GM19467 (cell line): ENCODE measurements around the gene ROR2.
"Not testable (repeated sequence)": the region's sequence is repeated elsewhere in the genome, so short reads cannot be mapped to it uniquely, and the experiment has no call there.

Experiments
- ATAC-seq: cut with Tn5 transposase; IDR thresholded peaks from one replicate; pipeline ENCODE4 v1.9.1; 2021; ENCODE audit warnings: mild to moderate bottlenecking, moderate library complexity; ENCODE audit not compliant: unreplicated experiment

The ROR2 gene

GRCh38 chr9:91803151-91803940 is 146.7 kb downstream of the ROR2 start:
- no peak for ATAC-seq

DNA sequence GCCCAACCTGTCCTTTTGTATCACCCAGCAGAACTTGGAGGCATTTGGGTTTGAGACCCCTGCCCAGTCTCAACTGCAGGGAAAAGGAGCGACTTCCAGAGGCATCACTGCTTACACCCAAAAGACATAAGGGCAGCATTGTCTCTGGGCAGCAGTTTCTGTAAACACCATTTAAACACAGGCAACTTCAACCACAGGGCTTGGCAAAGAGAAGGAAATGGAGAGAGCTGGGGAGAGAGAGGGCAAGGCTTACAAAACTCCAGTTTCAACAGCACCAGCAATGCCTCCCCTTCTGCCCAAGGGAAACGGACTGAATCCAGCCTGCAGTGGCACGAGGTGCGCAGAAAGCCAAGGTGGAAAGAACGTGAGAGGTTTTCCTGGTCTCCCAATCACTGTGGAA is 147.6 kb downstream of the ROR2 start:
- no peak for ATAC-seq

- ATAC-seq, result no peak
These were observed 149.5 kb downstream of the ROR2 start for GRCh38 chr9:91800473-91801030.

- no peak for ATAC-seq
These were observed 150.8 kb downstream of the ROR2 start for GRCh38 chr9:91799113-91799744.

DNA sequence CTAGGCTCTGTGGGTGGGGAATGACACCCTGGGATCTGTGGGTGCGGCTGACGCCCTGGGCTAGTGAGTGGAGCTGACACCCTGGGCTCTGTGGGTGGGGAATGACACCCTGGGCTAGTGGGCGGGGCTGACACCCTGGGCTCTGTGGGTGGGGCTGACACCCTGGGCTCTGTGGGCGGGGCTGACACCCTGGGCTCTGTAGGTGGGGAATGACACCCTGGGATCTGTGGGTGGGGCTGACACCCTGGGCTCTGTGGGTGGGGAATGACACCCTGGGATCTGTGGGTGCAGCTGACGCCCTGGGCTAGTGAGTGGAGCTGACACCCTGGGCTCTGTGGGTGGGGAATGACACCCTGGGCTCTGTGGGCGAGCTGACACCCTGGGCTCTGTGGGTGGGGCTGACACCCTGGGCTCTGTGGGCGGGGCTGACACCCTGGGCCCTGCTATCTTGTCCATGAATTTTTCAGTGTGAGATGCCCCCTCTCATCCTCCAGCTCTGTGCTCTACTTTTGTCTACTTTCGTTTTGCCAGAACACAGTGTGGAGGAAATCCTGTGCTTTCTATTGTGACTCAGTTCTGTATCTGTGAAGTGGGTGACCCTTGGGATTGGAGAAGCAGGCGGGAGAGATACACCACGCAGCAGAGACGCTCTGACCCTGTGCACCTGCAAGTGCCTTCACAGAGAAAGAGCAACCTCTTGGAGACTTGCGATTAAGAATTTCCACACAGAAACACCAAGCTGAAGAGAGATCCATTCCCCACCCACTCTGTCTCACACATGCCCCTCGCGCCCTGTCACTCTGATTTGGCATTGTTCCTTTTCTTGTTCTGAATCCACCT is 151.5 kb downstream of the ROR2 start:
- not testable (repeated sequence) for ATAC-seq

DNA sequence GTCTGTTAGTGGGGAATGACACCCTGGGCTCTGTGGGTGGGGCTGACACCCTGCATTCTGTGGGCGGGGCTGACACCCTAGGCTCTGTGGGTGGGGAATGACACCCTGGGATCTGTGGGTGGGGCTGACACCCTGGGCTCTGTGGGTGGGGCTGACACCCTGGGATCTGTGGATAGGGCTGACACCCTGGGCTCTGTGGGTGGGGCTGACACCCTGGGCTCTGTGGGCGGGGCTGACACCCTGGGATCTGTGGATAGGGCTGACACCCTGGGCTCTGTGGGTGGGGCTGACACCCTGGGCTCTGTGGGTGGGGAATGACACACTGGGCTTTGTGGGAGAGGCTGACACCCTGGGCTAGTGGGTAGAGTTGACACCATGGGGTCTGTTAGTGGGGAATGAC is 152.5 kb downstream of the ROR2 start:
- not testable (repeated sequence) for ATAC-seq

DNA sequence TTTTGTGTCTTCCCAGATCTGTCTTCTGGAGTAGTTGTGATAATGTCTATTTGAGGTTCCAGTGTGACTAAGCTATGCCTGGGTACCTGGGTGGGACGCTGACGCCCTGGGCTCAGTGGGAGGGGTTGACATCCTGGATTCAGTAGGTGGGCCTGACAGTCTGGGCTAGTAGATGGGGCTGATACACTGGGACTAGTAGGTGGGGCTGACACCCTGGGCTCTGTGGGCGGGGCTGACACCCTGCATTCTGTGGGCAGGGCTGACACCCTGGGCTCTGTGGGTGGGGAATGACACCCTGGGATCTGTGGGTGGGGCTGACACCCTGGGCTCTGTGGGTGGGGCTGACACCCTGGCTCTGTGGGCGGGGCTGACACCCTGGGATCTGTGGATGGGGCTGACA is 153.5 kb downstream of the ROR2 start:
- not testable (repeated sequence) for ATAC-seq

GRCh38 chr9:91795598-91796241 is 154.3 kb downstream of the ROR2 start:
- no peak for ATAC-seq

DNA sequence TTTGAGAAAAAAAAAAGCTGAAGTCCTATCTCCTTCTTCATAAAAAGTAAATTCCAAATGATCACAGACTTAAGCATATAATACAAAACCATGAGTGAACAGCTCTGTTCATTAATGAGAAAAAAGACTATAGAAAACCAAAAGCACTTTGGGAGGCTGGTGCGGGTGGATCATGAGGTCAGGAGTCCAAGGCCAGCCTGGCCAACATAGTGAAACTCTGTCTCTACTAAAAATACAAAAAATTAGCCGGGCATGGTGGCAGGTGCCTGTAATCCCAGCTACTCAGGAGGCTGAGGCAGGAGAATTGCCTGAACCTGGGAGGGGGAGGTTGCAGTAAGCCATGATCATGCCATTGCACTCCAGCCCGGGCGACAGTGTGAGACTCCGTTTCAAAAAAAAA is 156.7 kb downstream of the ROR2 start:
- not testable (repeated sequence) for ATAC-seq

DNA sequence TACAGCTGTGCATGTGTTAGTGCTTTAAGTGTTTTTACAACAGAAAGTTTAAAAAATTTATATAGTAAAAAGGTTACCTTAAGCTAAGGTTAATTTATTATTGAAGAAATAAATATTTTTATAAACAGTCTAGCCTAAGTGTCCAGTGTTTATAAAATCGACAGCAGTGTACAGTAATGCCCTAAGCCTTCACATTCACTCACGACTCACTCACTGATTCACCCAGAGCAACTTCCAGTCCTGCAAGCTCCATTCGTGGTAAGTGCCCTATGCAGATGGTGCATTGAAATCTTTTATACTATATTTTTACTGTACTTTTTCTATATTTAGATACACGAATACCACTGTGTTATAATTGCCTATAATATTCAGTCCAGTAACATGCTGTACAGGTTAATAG is 159.1 kb downstream of the ROR2 start:
- no peak for ATAC-seq

DNA sequence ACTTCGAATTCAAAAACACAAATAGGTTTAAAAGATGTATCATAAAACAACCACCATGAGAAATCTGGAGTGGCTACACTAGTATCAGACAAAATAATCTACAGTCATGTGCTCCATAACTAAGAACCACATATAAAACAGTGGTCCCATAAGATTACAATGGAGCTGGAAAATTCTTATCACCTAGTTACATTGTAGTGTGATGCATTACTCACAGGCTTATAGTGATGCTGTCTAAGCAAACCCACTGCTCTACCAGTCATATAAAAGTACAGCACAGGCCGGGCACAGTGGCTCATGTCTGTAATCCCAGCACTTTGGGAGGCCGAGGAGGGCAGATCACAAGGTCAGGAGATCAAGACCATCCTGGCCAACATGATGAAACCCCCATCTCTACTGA is 160.1 kb downstream of the ROR2 start:
- ATAC-seq, result no peak

DNA sequence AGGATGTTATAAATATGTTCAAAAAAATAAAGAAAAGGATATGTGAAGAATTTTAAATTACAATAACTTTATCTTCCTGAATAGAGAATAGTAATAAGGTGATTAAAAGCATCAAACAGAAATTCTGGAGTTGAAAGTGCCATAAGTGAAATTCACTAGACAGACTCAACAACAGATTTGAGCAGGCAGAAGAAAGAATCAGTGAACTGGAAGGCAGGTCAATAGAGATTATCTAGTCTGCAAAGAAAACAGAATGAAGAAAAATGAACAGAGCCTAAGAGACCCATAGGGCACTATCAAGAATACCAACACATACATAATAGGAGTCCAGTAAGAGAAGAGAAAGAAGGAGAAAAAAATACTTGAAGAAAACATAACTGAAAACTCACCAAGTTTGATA is 162.1 kb downstream of the ROR2 start:
- ATAC-seq, result no peak

DNA sequence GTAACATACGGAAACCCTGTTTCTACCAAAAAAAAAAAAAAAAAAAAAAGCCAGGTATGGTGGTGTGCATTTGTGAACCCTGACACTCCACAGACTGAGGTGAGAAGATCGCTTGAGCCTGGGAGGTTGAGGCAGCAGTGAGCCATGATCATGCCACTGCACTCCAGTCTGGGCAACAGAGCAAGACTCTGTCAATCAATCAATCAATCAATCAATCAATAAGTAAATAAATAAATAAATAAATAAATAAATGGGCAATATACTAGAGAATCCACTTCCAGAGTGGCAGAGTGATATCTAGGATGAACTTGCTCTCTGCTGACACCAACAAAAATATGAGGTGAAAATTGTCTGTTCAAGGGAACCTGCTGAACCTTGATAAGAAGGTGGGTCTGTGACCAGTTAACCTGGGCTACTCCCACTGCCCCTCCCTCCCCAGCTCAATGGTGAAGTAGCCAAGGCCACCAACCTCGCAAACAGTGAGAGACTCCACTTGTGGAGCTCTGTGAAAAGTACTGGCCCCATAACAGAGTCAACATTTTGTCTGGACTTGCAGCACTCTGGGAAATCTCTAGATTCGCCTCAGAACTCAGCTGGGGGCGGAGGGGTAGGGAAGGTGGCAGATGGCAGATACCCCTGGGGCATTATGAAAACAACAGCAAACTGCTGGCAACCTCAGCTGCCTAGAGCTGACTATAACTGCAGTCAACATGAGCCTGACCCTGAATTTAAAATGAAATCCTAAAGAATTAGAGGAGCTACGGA is 163.7 kb downstream of the ROR2 start:
- ATAC-seq, result no peak

DNA sequence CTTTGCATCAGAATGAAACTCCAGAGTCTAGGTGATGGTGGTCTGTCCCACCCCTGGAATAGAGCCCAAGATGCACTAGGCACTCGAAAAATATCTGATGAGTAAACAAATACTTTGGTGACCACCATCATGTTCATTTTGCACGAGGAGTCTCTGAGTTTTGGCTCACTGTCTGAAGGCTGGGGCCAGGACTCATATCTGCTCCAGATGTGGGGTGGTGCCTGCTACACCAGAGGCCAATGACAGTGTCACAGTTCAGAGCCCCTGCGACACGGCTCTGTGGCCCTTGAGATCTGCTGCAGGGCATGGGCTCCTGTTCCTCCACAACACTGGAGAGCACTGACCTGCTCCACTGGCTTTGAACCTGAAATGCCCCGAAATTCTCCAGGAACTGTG is 164.6 kb downstream of the ROR2 start:
- ATAC-seq, result no peak

GRCh38 chr9:91784673-91785446 is 165.2 kb downstream of the ROR2 start:
- ATAC-seq, result no peak

- no peak for ATAC-seq
These were observed 166.0 kb downstream of the ROR2 start for GRCh38 chr9:91783876-91784672.

DNA sequence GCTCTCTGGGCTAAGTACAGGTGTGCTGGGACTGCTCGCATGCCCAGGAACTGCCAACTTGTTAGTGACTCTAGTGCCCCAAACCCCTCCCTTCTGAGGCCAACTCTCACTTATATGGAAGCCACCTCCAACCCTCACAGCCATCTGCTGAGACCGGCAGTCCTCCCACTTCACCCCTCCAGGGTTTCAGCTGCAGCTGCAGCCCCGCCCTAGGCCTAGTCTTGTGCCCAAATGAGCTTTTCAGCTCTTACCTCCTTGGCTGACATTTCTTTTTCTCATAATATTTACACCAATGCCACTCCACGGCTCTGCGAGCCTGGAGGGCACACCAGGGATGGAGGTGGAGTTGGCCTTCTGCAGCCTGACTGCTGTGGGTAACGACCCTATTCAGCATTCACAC is 166.6 kb downstream of the ROR2 start:
- ATAC-seq, result no peak

- ATAC-seq, result no peak
These were observed 167.3 kb downstream of the ROR2 start for GRCh38 chr9:91782708-91783214.
